HG03520 (cell line): ENCODE results near the gene ZSCAN21.

Source experiments
- ATAC-seq: cut with Tn5 transposase; IDR thresholded peaks from one replicate; pipeline ENCODE4 v1.9.1; 2021; ENCODE audit warnings: mild to moderate bottlenecking, moderate library complexity; ENCODE audit not compliant: unreplicated experiment

The ZSCAN21 gene

DNA sequence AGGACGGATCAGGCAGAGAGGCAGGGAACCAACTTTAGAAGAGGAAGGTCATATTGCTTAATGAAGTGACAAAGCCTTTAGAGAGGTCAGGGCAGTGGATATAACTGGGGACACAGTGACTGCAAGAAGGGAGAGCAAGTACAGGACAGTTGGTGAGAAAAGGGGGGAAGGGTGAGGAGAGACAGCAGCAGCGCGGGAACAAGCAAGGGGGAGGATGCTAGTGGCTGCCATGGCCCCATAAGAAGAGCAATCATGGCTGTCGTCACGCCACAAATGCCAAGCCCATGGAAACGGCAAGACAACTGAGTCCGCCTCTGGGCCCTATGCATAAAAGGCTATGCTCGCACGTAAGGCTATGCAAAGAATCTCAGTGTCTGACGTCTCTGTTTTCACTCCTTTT, 22.9 kb downstream of the ZSCAN21 start:
- no peak for ATAC-seq

DNA sequence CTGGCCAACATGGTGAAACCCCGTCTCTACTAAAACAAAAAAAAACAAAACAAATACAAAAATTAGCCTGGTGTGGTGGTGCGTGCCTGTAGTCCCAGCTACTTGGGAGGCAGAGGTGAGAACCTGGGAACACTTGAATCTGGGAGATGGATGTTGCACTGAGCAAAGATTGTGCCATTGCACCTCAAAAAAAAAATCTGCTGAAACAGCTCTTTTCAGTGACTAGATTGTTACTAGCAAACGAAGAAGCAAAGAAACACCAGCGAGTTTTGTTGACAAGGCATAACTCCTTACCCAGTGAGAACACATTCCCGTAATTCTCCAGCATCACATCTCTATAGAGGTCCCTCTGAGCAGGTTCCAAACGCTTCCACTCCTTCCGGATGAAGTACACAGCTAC, 25.3 kb downstream of the ZSCAN21 start:
- ATAC-seq: no peak

DNA sequence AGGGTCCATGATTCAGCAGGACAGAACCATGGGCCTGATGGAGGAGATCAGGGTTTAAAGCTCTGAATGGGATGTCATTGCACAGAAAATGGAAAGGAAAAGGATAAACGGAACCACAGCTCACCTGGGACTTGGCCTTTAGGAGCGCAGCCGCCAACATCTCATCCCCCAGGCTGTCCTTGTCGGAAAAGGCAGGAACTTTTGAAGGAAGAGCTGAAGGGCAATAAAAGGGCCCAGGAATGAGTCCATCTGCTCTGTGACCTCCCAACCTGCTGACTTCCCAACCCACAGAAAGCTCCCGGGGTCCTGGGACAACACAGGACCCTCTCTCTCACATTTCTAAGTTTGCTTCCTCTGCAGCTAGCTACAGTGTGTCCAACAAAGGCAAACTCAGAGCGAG, 25.8 kb downstream of the ZSCAN21 start:
- no peak for ATAC-seq

DNA sequence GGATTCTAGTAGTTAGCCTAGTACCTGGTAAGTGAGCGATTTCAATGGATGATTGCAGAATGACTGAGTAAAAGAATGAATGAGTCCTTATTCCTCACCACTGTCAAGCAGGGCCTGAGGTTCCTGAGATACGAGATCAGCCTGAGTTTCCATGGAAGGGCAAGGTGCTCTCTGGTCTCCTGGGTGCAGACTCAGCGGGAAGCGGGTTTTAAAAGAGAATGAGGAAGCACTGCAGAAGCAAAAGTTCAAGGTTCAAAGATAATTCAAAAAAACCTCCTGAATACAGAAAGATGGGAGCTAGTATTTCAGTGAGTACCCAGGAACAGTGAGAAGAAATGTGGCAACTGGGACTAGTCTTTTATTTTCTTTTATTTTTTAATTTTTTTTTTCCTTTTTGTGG, 27.6 kb downstream of the ZSCAN21 start:
- no peak for ATAC-seq

DNA sequence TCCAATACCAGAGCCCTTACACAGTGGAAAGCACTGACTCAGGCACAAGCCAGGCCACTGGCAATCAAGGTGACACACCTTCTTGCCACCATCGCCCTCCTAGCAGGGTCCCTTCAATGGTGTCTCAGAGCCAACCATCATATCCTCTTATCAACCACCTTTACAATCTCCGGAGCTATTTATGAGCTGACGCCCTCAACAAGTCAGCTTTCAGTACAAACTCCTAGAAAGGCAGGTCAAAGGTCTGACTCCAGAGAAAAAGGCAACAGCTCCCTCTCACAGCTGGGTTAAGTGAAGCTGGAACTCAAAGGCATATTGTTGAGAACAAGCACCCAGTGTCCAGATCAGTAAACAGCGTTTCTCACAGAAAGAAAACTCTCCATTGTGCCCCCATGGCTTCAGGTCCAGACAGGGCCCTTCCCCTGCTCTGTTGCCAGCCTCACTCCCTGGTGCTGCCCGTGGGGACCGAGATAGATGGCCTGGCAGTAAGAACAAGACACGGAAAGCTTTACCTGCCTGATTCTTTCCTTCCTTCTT, 29.5 kb downstream of the ZSCAN21 start:
- ATAC-seq: no peak

DNA sequence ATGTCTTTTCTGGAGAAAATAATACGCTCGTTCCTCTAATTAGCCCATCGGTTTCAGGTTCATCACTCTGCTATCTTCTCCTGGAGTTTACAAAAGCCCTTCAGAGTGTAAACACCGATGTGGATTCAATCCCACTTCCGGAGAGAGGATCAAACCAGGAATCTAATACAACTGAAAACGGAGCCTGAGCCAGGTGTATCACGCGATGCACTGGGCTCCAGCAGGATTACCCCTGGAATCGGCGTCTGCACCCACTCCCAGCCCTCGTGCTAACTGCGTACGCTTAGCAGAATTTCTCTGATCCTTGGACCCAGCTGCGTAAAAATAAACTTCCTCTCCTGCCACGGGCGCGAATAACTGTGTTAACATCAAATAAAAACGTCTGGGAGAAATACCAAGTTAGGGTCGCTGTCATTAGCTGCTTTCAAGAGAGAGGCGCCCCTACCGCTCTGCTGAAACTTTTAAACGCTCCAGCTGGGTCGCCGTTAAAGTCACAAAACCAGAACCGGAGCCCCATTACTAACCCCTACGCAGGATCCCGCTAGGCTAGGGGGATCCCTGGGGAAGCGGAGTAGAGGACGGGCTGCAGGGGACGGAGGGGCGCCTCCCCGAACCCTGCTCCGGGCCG, 31.4 kb downstream of the ZSCAN21 start:
- peak; percentile 16 for ATAC-seq

DNA sequence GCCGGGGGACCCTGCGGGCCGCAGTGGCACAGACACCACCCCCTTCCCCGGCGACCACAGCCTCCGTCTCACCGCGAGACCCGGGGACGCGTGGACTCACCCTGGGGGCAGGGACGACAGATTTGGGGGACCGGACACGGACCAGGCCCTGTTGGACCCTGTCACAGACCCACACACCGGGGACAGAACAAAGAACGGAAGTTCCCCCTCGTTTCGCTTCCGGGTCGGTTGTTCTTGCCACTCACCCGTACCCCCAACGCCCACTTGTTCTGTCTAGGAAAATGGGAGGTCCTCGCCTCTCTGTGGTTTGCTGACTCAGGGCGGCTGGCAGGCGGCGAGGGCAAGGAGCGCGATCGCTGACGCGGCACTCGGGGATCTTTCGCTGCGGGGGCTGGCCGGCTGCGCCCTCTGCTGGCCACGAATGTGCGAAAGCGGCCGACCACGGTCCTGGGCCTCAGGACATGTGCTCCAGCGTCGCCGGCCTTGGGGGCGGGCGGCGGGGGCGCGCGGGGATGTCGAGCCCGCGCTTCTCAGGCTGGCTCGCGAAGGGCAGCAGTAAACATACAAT, 32.0 kb downstream of the ZSCAN21 start, which contains the start of gene ZNF3:
Gene ZNF3, minus strand, starts transcription at position 189 of the 568 bp plus-strand sequence. CDS start 4,366 bp downstream, outside the sequence.
- peak; percentile 80 for ATAC-seq

DNA sequence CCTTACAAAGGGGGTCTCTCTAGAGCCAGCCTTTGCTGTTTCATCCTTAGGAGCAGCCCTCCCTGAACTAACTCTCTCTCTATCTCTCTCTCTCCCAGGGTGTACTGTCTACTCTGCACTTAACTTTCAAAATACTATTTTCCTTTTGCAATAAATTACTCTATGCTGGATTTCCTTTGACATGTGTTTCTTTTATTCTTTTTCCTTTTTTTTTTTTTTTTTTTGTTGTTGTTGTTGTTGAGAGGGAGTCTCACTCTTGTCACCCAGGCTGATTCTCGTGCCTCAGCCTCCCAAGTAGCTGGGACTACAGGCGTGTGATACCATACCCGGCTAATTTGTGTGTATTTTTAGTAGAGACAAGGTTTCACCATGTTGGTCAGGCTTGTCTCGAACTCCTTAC, 33.4 kb downstream of the ZSCAN21 start:
- no peak for ATAC-seq

DNA sequence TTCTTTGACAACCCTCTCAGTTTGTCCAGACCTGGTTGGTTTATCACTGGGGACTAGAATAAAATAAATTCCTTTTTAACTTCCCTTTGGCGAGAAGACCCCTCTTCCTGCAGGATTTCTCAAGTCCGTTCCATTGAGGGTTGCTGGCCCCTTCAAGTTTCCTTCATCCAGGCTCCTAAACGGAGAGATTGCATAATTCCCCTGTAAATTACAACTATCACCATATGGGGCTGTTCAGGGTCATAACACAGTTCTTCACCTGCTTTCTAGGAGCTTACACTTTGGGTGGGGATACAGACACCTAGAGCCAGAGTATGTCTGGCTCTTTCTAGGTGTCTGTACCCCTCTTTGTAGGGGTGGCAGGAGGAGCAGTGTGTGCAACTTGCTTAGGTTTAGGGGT, 35.9 kb downstream of the ZSCAN21 start:
- ATAC-seq: no peak

DNA sequence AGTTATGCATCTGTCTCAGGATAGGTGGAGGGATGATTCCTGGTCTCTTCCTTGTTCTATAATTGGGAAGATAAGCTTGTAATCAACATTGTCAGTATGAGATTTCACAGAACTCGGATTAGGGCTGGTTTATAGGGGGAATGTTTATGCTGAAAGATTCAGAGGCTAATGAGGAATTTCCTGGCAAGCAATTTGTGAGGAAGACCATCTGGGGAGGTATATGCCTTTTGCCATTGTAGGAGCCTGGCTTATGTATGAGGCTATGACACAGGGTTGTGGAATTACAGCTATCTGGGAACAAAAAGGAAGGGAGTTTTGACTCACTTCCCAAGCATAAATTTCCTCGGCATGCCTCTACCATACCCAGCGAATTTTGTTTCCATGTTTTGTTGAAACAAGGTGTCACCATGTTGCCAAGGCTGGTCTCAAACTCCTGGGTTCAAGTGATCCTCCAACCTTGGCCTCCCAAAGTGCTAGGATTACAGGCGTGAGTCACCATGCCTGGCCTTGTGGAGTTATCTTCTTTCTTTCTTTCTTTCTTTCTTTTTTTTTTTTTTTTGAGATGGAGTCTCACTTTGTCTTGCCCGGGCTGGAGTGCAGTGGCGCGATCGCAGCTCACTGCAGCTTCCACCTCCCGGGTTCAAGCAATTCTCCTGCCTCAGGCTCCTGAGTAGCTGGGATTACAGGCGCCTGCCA, 37.6 kb downstream of the ZSCAN21 start:
- no peak for ATAC-seq

DNA sequence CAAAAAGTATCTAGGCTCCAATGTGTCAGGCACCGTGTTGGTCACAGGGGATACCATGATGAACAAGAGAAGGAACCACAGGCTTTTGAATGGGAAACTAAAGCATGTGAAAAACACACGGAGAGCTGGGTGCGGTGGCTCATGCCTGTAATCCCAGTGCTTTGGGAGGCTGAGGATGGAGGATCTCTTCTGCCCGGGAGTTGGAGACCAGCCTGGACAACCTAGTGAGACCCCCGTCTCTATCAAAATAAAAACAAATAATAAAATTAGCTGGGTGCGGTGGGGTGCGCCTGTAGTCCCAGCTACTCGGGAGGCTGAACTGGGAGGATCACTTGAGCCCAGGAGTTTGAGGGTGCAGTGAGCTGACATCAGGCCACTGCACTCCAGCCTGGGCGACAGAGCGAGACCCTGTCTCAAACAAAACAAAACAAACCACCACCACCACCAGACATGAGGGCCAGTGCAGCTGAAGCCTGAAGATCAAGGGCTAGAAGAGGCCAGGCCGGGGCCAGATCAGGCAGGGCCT, 38.6 kb downstream of the ZSCAN21 start:
- ATAC-seq: no peak

DNA sequence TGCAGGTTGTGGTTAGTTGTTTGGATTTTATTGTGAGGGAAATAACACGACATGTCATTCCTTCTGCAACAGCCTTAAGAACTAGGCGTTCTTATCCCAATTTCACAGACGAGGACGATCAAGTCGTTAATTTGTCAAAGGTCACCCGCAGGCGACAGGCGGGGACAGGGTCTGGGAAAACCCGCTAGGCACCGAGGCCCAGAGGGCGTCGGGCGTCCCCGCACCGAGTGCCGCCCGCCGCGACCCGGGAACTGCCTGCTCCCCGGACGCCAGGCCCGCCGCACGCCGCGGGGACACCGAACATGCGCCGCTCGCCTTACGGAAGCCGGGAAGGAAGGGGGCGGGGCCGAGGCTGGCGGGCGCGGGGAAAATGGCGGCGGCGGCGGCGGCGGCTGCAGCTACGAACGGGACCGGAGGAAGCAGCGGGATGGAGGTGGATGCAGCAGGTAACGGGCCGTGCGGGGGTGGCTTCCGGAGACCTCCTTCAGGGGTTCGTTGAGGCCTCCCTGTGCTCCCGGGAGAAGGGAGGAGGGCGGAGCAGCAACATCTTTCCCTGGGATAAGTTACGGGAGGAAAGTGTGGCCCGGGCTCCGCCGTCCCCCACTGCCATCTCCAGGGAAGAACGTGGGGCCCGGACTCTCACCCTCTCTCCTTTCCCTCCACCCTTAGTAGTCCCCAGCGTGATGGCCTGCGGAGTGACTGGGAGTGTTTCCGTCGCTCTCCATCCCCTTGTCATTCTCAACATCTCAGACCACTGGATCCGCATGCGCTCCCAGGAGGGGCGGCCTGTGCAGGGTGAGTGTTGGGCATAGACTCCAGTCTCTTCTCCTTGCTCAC, 39.3 kb downstream of the ZSCAN21 start, which contains the start of gene COPS6:
Gene COPS6, plus strand, starts transcription at position 349 of the 837 bp plus-strand sequence. Its CDS starts 22 bp downstream, at position 371.
- no peak for ATAC-seq

DNA sequence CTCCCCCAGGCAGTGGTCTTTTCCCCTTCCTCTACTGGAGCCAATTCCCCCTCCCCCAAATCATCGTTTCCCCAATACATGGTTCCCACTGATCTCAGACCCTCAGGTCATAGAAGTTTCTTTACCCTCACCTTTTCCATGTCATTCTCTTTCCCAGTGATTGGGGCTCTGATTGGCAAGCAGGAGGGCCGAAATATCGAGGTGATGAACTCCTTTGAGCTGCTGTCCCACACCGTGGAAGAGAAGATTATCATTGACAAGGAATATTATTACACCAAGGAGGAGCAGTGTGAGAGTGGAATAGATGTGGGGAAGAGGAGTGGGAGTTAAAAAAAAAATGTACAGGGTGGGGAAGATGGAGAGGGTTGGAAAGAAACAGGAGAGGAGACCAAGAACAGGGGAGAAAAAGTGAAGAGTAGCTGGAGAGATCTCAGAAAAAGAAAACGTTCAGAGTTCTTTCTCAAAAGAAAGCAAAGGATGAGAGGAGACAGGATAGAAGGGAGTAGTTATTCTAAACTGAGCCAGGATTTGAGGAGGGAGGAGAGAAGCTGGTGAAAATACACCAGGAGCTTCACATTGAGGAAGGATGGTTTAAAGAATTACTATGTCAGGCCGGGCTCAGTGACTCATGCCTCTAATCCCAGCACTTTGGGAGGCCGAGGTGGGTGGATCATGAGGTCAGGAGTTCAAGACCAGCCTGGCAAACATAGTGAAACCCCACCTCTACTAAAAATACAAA, 40.1 kb downstream of the ZSCAN21 start:
- ATAC-seq: no peak

DNA sequence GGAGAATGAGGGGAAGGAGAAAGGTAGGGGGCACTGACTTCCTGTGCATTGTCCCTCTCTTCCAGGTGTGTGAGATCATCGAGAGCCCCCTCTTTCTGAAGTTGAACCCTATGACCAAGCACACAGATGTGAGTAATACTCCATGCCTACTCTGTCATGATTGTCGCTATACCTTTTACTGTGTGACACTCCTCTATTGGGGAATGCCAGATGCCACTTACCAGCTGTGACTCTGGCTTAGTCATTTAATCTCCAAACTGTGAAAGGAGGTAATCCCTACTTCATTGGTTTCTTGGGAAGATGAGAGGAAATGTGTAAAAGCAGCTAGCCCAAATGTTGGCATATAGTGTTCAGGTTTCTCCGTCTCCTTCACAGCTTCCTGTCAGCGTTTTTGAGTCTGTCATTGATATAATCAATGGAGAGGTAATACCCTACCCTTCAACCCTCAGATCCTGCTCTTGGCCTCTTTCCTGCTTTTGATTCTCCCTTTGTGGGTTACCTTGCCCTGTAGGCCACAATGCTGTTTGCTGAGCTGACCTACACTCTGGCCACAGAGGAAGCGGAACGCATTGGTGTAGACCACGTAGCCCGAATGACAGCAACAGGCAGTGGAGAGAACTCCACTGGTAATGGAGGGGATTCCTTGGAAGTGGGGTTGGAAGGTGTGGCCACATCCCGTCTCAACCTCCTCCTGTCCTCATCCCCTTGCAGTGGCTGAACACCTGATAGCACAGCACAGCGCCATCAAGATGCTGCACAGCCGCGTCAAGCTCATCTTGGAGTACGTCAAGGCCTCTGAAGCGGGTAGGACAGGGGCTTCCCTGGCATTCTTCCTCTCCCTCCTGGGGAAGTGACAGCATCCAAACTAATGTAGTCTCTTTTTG, 41.2 kb downstream of the ZSCAN21 start:
- no peak for ATAC-seq

DNA sequence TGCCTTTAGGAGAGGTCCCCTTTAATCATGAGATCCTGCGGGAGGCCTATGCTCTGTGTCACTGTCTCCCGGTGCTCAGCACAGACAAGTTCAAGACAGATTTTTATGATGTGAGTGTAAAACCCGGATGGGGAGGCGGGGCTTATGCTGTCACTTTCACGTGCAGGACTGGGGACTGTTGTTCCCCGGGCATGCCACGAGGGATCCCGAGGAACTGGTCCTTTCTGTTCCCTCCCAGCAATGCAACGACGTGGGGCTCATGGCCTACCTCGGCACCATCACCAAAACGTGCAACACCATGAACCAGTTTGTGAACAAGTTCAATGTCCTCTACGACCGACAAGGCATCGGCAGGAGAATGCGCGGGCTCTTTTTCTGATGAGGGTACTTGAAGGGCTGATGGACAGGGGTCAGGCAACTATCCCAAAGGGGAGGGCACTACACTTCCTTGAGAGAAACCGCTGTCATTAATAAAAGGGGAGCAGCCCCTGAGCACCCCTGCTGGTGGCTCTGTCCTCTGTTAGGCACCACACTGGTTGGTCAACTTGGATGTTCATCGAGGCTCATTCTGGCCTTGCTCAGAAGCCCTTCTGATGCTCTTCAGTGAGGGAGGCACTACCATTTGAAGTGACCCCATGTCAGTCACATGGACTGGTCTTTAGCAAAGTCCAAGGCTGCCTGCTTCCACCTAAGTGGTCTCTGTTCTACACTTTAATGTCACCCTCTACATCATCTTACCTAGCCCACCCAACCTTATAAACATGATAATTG, 42.0 kb downstream of the ZSCAN21 start:
- ATAC-seq: no peak

DNA sequence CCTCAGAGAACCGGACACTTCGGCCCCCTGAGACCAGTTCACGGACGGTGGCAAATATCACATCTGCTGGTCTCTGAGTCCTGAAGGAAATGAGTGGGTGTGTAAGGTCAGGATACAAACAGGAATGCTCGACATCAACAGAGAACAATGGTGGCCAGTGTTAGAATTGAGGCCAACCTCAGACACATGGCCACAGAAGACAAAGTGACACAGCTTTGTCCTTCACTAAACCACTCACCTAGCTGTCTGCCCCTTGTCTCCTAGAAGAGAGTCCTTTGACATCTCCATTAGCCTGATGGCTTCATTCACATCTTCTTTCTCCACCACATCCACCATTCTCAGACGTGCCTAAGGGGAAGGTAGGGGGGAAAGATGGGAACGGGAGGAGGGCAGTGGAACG, 43.5 kb downstream of the ZSCAN21 start:
- no peak for ATAC-seq

DNA sequence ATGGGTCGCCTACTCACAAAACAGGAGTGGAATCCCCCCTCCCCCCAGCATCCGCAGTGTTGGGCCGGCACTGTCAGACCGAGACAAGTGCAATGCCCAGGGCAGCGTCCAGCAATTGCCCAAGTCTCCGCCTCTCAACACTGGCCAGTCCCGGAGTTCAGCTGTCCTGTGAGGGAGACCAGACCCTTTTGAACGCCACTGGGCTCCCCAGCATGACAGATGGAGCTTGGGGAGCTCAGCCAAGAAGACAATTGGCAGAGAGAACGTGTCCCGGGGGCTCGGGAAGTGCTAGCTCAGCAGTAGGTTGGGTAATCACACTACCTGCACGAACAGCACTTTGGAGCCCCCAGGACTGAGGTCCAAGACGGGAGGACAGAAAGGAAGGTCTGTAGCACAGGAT, 43.9 kb downstream of the ZSCAN21 start:
- no peak for ATAC-seq

DNA sequence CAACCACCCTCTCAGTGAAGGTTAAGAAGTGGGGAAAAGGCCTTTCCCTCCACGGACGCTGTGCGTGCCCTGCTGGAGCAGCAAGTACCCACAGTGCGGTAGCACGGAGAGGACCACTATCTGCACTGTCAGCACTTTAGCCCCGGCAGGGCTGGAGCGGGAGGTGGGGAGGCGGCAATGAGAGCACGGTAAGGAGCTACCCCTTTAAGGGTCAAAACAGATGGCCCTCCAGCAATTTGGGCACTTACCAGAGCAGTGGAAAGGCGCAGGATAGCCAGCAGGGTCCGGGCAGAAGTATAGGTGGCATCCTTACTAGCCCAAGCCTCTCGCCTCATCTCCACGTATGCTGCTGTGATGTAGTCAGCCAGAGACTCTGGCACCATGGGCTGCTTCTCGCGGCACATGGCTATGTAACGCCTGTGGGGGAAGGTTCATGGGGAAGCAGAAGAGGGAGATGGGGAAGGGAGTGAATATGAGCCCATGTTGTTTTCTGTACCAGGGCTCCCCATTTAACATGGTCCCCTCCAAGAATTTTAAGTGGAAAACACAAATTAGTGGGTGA, 44.4 kb downstream of the ZSCAN21 start:
- ATAC-seq: no peak
